GM18519 (cell line): ENCODE results near the gene AGPAT2.

Source experiments
- ATAC-seq: cut with Tn5 transposase; IDR thresholded peaks from one replicate; pipeline ENCODE4 v1.9.1; 2021; ENCODE audit warnings: mild to moderate bottlenecking, moderate library complexity; ENCODE audit not compliant: unreplicated experiment, low FRiP score

AGPAT2 gene

DNA sequence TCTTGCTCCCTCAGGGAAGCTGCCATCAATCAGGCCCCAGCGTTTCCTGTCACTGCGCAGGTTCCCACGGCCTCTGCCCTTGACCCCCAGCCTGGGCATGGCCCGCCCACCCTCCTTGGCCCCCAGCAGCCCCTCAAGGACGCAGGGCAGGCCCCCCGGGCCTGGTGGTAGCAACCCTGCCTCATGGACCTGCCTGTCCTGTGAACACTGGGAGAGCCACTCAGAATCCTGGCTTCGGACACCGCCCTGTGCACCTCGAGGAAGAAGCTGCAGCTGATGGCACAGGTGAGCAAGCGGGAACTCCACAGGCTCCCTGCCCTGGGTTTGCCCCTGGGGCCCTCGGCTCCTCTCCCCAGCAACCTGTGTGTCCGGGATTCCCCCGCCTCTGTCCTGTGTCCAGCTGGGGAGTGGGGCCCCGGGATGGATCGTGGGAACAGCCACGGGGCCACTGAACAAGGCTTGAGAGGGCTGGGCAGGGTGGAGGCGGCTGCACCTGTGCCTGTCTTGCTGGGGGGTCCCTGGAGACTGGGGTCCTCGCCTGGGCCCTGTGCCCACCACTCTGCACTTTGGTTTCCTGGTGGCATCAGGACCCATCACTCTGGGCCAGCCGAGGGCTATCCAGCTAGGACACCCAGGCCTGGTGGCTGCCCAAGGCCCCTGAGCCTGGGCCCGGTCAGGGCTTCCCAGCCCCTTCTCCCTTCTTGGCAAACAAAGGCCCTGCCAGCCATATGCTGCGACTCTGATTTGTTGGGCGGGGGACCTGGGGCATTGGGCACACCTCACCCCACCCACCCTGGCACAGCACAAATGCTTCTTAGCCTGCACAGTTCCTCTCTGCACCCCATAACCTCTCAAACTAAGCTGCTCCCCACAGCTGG lies 58.0 kb downstream of the AGPAT2 start:
- ATAC-seq, result no peak

DNA sequence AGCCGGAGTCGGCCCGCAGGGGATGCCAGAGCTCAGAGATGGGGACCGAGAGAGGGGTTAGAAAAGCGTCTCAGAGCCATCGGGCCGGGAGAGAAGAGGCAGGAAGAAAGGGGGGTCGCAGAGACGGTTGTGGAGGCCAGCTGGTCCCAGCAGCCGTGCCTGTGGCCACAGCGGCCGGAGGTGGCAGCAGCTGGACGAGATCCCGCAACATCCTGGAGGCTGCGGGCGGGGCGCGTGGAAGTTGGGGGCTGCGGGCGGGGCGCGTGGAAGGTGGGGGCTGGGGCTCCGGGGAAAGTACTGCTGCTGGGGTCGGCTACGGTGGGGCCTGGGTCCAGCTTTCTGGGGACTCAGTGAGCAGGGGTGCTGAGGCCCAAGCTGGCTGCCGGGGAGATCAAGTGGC lies 59.0 kb downstream of the AGPAT2 start:
- no peak for ATAC-seq

DNA sequence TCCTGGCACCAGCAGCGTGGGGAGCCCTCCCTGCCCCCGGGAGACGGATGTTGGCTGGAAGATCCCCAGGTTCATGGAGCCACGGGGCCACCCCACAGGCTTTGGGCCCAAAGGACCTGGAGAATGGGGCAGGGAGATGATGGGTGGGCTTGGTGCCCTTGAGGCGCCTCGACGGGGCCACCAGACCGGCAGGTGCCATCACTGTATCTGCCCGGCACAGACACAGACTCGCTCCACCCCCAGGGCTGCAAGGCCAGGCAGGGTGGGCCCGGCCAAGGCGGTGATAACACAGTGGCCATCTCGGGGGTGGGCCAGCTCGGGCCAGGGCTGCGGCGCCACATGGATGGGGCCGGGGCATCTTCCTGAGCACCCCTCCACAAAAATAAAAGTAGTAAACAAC lies 59.6 kb downstream of the AGPAT2 start:
- no peak for ATAC-seq

DNA sequence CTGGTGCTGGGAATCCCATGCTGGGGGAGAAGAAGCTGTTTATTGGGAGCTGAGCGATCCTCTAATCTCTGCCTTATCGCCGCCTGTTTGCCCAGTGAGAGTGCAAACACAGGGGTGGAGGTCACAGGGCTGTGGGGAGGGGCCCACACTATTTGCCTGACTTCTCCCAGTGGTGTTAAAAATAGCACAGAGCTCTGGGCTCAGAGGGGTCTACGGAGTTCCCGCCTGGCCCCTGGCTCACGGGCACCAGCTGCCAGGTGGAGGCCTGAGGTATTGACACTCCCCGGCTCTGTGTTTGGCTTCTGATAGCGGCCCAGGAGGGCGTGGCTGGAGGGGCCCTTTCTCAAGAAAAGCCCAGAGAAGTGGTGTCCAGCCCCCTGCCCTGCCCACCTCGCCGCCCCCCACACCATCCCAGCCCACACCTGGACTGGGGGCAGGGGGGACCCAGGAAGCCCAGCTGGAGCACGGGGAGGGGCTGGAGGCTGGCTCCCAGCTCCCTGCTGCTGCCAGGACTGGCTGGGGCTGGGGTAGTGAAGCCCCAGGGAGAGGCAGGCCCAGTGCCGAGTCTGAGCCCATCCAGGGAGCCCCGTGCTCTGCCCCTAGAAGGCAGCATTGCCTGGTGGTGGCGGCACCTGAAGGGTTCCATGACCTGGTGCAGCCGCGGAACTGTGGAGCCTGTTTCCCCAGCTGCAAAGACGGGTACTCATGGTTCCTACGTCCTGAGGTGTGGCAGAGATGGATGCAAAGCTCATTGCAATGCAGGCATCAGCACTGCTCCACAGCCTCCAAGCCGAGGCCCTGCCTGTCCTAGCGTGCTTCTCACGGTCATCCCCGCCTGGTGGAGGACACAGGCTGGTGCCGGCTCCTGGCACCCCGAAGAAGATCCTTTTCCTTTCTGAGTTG lies 60.3 kb downstream of the AGPAT2 start:
- no peak for ATAC-seq

DNA sequence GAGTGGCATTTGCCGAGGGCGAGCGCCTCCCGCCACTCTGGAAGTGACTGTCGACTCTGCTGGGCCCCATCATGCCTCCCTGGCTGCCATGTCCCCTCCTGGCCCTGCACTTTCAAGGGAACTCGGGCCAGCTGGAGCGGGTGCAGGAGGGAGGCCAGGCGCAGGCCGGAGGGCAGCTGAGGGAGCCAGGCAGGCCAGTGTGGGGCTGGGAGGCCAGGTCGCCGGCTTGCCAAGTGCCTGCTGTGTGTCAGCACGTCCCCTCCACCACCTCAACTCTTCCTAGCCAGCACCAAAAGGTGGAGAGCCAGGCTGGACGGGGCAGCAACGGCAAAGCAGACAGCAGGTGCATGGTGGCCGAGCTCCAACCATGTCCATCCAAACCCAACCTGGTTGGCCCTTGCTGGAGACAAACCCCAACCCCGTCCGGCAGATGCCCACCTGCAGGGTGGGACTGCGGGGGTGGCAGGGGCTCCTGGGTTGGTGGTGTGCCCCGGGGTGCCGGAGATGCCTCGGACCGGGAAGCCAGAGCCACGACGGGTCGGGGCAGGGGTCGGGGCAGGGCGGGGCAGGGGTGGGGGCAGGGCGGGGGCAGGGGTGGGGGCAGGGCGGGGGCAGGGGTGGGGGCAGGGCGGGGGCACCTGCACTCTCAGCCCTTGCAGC lies 61.1 kb downstream of the AGPAT2 start:
- ATAC-seq, result no peak

DNA sequence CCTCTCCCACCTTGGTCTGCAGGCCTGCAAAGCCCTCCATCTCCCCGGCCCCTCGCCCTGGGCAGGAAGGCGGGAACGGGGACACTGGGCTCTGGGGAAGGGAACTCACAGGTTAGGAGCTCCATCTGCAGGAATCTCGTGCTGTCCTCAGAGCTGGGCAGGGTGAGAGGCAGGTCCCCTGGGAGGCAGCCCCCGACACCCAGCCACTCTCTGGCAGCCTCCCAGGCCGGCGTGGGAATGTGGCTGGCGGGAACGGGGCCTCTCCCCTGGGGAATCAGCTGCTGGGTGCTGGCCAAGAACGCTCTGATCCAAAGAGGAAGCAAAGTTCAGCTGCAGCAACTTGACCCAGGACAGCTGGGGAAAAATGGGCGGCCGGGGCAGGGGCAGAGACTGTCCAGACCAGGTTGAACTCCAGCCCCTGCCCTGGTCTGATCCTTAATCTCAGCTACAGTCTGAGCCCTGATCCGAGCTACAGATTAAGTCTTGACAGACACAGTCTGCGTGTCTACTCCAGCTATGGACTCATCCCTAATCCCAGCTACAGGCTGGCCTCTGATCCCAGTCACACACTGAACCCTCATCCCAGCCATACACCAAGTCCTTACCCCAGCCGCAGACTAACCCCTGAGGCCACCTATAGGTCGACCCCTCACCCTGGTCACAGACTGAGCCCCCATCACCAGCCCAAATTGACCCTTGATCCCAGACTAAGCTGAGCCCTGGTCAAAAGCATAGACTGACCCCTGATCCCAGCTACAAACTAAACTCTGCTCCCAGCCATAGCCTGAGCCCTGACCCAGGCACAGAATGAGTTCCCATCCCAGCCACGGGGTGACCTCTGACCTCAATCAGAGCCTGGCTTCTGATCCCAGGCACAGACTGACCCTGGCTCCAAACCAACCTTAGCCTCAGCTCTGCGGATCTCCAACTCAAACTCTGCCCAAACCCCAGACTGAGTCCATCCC lies 61.9 kb downstream of the AGPAT2 start:
- ATAC-seq, result no peak

DNA sequence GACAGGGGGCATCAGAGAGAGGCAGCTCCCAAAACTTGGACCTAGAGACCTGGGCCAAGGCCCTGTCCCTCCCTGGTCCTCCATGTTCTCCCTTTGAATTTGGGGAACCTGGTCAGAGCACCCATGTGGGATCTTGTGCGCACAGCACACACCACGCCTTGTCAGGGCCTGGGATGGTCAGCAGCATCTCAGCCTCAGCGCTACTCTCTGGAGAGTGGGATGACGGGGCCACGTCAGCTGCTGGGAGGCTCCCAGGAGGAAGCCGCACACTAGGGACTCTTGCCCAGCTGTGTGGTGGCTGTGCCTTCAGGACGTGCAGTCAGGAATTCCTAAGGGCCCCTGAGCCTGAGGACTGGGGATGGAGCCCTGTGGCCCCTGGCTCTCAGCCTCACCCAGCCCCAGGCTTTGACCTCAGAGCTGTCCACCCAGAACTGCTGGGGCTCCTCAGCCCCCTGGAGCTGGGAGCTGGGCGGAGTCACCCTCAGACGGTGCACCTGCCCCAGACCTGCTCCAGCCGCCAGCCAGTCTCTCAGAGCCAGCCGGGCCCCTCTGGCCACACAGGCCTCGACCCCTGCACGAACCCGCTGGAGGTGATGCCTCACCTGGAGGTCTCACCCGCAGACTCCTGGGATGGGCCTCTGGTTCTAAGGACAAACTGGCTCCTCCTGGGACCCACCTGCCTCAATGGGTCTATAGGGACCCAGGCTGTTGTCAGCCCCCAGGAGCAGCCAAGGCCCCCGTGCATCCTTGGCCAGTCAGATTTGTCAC lies 62.9 kb downstream of the AGPAT2 start:
- no peak for ATAC-seq

DNA sequence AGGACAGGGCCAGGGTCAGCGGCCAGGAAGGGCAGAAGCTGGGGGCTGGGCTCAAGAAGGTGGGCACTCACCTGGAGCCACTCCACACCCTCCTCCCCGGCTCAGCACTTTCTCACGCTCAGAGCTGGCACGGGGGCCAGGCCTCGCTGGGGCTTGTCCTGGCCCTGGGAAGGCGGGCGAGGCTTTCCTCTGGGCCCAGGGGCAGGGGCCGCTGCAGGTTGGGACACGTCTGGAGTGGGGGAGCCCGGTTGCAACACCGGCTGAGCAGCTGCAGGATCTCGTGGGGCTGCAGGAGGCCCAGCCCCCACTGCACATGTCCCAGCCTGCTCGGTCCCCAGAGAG lies 63.4 kb downstream of the AGPAT2 start:
- ATAC-seq, result no peak
